Heart right ventricle (tissue), 16 donors: ENCODE data around the gene ARL8B. TPM values are rescaled to one million over a fixed set of nuclear protein-coding genes. Genes with fewer than 3 reads are reported as not detected.

Experiments used
- ATAC-seq, 8 donors: fragments of 200-7000 bp; cut with Tn5 transposase; one replicate each; pipeline ENCODE4 v1.9.1; 2020; ENCODE audit warnings: mild to moderate bottlenecking in 8 of 8, moderate library complexity in 8 of 8, moderate number of reproducible peaks in 1 of 8
- DNase-seq, 2 donors: peaks; one replicate each; pipeline ENCODE4 v3.0.0-alpha.2; 2020
- H3K27ac ChIP-seq, 10 donors: fragments of 200-600 bp; sonication (generic) in 2 of 10; one replicate each; pipeline versions ENCODE4 v1.5.0 to v1.8.0; 2020 to 2022; ENCODE audit warnings: mild to moderate bottlenecking in 3 of 10
- H3K27me3 ChIP-seq, 7 donors: fragments of 200-600 bp; one replicate each; pipeline ENCODE4 v1.8.0; 2021 to 2022; ENCODE audit warnings: mild to moderate bottlenecking in 2 of 7
- H3K36me3 ChIP-seq, 9 donors: fragments of 200-600 bp; sonication (generic) in 1 of 9; one replicate each; pipeline versions ENCODE4 v1.5.0 to v1.8.0; 2020 to 2022; ENCODE audit warnings: mild to moderate bottlenecking in 2 of 9
- H3K4me1 ChIP-seq, 9 donors: fragments of 200-600 bp; sonication (generic) in 1 of 9; one replicate each; pipeline versions ENCODE4 v1.5.0 to v1.8.0; 2020 to 2022; ENCODE audit warnings: mild to moderate bottlenecking in 4 of 9
- H3K4me3 ChIP-seq, 10 donors: fragments of 200-600 bp; sonication (generic) in 2 of 10; one replicate each; pipeline versions ENCODE4 v1.5.0 to v1.8.0; 2020 to 2022; ENCODE audit warnings: mild to moderate bottlenecking in 7 of 10, moderate library complexity in 2 of 10
- H3K9me3 ChIP-seq, 11 donors: fragments of 200-600 bp in 10 of 11; sonication (generic) in 2 of 11; one replicate each; pipeline versions ENCODE4 v1.5.0 to v1.8.0; 2013 to 2022; ENCODE audit warnings: mild to moderate bottlenecking in 2 of 11, control low read depth in 1 of 11, moderate library complexity in 1 of 11
- WGBS, 2 donors: extraction: QIAGEN DNeasy Blood & Tissue Kit; methylation state at CpG; one replicate each; pipeline ENCODE4 v1.1.7; 2013; ENCODE audit warnings: inconsistent platforms in 1 of 2; 5-methylcytosine and 5-hydroxymethylcytosine counted together
- intact Hi-C, 10 donors: fragments of 100-400 bp; cut with DNase I; formaldehyde crosslinking; loops; one replicate each; pipeline versions ENCODE4 v1.11.1 to v1.14.2; 2022
- polyA plus RNA-seq, 2 donors: library from polyadenylated mRNA; stranded (reverse); fragments of 200-250 nt; gene quantifications; one replicate each; pipeline ENCODE4 v1.2.3, GENCODE V29; 2013
- total RNA-seq, 10 donors: library from RNA; stranded (reverse); fragmentation: NEBNext Ultra II Directional in 3 of 10; extraction: Animal tissue kit (Norgen Biotek cat#: 25700) in 3 of 10; gene quantifications; one replicate each; pipeline versions ENCODE4 v1.2.1 to v1.2.4, GENCODE V29; 2021 to 2023
- TF ChIP-seq, protein P1 (sequence below), 9 donors: fragments of 200-600 bp; sonication (generic) in 2 of 9; IDR thresholded peaks; one replicate each; pipeline versions ENCODE4 v1.5.0 to v1.8.0; 2021 to 2022; ENCODE audit warnings: antibody characterized with exemption in 9 of 9, mild to moderate bottlenecking in 5 of 9, moderate library complexity in 1 of 9
- donor health status: Arrhythmogenic right ventricular cardiomyopathy.
- donor health status: ischemic (EF 13 %, LVEDD 7.1; RV severe dilation, severe dysfunction).
- donor health status: healthy with polysubstance abuse.
- donor health status: DM: no; HTN: yes; CAD: no.
- donor health status: DM: no; HTN: no; CAD: no.
- donor health status: ischemic (EF 25% LVEDD 6.9; RV normal size, moderate dysfunction).
- donor health status: ischemic (EF 25% LVEDD 5.7; RV mildly dilated, moderate dysfunction).
- donor health status: healthy.
- donor health status: DM: yes; HTN: yes; CAD: no.
- donor health status: Ischemic cardiomyopathy.
- donor health status: ischemic (EF 35%, LVEDD 5.7; RV mildly dilated, moderate dysfunction).
- donor health status: nonischemic (EF 11% LVEDD 7.7; RV severe dilation, severe dysfunction).
- donor health status: DM: yes; HTN: yes; CAD: no.
- donor health status: PGD.
- donor health status: ischemic (EF 29% LVEDD 5.4; RV normal size, mild dysfunction).
- donor health status: nonischemic (EF 23%, LVEDD 6.1; RV moderate dilation, normal function).

Gene ARL8B
- total and polyA plus RNA-seq, 12 donors = 31.7 to 74.1 (median 65.3) TPM

DNA sequence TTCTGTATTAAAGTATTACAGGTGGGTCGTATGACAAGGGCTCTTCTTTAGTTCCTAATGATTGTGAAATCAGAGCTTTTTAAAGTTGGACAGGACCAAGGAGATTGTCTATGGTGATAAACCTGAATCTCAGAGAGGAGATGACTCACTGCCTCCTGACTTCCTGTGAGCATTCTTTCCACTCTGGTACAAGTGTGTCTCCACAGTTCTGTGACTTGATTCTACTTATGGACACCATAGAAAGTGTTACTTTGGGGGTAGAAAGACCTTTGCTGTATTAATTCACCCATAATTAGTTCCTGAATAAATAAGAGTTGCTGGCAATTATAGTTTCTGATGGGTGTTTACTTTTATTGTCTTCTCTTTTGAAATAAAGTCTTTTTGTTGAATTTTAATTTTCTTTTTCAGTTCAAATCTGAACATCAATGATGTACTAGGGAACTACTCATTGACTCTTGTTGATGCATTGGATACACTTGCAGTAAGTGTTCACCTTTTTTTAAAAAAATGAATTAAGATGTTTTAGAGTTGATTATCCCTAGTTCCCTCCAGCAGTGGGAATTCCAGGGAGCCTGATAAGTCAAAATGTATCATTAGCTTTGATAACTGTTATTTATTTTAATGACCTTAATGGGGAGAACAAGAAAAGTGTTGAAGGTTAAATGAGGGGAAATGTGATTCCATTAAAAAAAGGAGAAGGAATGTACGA, 72.9 kb downstream of the ARL8B start:
- Histone ChIP-seq H3K4me3 (no peak overlapping the region), H3K27ac (peak overlapping the region in 3 of 10 donors; percentile 2 to 86 (median 6)), H3K27me3 (no peaks in the 10 kb centered on the region), H3K36me3 (peaks cover 0 to 33% (median 2%) of the 10 kb centered on the region in 9 donors), H3K4me1 (peaks cover 0 to 100% (median 25%) of the 10 kb centered on the region in 9 donors), H3K9me3 (no peaks in the 10 kb centered on the region)
- TF ChIP-seq, protein P1, sequence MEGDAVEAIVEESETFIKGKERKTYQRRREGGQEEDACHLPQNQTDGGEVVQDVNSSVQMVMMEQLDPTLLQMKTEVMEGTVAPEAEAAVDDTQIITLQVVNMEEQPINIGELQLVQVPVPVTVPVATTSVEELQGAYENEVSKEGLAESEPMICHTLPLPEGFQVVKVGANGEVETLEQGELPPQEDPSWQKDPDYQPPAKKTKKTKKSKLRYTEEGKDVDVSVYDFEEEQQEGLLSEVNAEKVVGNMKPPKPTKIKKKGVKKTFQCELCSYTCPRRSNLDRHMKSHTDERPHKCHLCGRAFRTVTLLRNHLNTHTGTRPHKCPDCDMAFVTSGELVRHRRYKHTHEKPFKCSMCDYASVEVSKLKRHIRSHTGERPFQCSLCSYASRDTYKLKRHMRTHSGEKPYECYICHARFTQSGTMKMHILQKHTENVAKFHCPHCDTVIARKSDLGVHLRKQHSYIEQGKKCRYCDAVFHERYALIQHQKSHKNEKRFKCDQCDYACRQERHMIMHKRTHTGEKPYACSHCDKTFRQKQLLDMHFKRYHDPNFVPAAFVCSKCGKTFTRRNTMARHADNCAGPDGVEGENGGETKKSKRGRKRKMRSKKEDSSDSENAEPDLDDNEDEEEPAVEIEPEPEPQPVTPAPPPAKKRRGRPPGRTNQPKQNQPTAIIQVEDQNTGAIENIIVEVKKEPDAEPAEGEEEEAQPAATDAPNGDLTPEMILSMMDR (IDR thresholded peaks at IDR 0.05) = no peak
- peak in 5 of 8 donors; percentile 41 to 77 (median 64) for ATAC-seq
- WGBS, 2 donors = 68 to 71% methylated on average over 2 of the region's 2 CpGs
- DNase-seq = no peak
- intact Hi-C loops = no loop called here

DNA sequence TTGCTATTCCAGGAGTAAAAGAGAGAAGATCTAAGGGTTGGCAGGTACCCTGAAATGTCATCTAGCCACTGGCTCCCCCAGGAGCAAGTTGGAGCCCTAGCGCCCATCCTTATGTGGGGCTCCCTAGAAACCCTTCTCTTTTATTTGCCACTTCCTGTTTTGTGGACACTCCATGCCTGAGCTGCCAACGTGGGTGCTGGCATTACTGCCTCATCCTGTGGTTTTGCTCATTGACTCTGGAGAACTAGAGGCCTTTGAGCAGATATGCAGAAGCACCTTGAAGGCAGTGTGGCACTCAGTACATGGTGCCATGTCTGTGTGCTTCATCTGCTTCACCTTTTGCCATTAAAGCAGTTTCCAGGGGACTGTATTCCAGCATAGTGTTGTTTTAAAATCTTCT, 73.5 kb downstream of the ARL8B start:
- WGBS, 2 donors = 70 to 72% methylated on average over 2 of the region's 2 CpGs
- no peak for DNase-seq
- Histone ChIP-seq H3K27me3 (no peaks in the 10 kb centered on the region), H3K4me1 (peaks cover 0 to 100% (median 19%) of the 10 kb centered on the region in 9 donors), H3K27ac (peak overlapping the region in 2 of 10 donors; percentile 6 to 86), H3K4me3 (no peak overlapping the region), H3K36me3 (peaks cover 0 to 39% (median 8%) of the 10 kb centered on the region in 9 donors), H3K9me3 (no peaks in the 10 kb centered on the region)
- ATAC-seq = peak in 7 of 8 donors; percentile 21 to 53 (median 47)
- intact Hi-C loops = no loop called here
- TF ChIP-seq, protein P1 (IDR thresholded peaks at IDR 0.05) = no peak

DNA sequence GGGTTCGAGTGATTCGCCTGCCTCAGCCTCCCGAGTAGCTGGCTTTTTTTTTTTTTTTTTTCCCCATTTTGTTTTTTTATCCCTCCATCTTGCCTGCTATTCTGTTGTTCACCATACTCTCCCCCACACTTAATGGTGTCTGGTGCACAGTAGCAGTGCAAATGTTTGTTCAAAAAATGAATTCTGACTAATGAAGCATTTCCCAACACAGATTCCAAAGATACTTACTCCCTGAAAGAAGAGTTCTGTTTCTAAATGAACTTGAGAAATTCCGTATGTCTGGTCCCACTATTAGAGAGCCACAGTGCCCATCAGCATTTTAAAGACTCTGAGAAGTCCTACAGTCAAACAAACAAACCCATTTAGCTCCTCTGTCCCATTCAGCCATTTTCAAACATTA, 74.9 kb downstream of the ARL8B start:
- peak in 1 of 8 donors; percentile 20 for ATAC-seq
- no peak for DNase-seq
- peaks cover 0 to 86% (median 14%) of the 10 kb centered on the region in 9 donors for H3K4me1 ChIP-seq
- TF ChIP-seq, protein P1 (IDR thresholded peaks at IDR 0.05) = no peak
- H3K9me3 ChIP-seq = no peaks in the 10 kb centered on the region
- 88 to 97% methylated on average over 4 of the region's 4 CpGs for WGBS, 2 donors
- H3K27ac ChIP-seq = peak overlapping the region in 1 of 10 donors; percentile 86
- H3K36me3 ChIP-seq = peaks cover 0 to 53% (median 11%) of the 10 kb centered on the region in 9 donors
- intact Hi-C loops = no loop called here
- no peaks in the 10 kb centered on the region for H3K27me3 ChIP-seq
- no peak overlapping the region for H3K4me3 ChIP-seq

DNA sequence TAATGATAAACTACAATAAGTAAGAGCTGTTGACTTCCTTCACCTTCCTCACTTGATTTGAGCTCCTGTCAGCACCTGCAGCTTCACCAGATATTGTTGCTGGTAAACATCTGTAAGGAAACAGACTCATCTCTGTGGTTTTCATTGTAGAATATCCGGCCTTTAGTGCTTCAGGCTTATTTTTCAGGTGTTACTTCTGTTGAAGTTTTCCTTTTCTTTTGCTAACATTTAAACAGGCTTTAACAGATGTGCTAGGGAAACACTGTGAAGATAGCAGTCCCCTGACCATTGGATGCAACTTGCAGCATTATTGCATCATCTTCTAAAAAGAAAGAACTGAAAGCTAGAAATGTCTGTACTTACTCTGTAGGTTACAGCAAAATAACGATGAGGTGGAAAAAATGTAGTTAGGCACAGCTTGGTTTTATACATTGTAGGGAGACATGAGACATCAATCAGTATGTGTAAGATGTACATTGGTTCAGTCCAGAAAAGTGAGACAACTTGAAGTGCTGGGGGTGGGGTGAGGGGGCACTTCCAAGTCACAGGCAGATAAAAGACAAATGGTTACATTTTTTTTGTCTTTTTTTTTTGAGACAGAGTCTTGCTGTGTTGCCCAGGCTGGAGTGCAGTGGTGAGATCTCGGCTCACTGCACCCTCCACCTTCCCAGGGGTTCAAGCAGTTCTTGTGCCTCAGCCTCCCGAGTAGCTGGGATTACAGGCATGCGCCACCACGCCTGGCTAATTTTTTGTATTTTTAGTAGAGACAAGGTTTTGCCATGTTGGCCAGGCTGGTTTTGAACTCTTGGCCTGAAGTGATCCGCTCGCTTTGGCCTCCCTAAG, 75.6 kb downstream of the ARL8B start:
- peak overlapping the region in 1 of 10 donors; percentile 86 for H3K27ac ChIP-seq
- peaks cover 1 to 60% (median 18%) of the 10 kb centered on the region in 9 donors for H3K36me3 ChIP-seq
- intact Hi-C loops = no loop called here
- DNase-seq (no peak), ATAC-seq (peak in 5 of 8 donors; percentile 25 to 38 (median 32))
- no peaks in the 10 kb centered on the region for H3K27me3 ChIP-seq
- H3K4me1 ChIP-seq = peaks cover 0 to 79% (median 14%) of the 10 kb centered on the region in 9 donors
- TF ChIP-seq, protein P1 (IDR thresholded peaks at IDR 0.05) = no peak
- 93 to 98% methylated on average over 8 of the region's 8 CpGs for WGBS, 2 donors
- no peak overlapping the region for H3K4me3 ChIP-seq
- no peaks in the 10 kb centered on the region for H3K9me3 ChIP-seq
